Activated T-cell treated with anti-CD3 and anti-CD28 coated beads for 48 hours (primary cell): Measurements from ENCODE around the gene ANXA6.

Experiments
- DNase-seq: peaks from one replicate; pipeline ENCODE4 v3.0.0-alpha.2; 2020; ENCODE audit warnings: low read depth

The ANXA6 gene

GRCh38 chr5:151063142-151063989 lies 94.2 kb downstream of the ANXA6 start:
- no peak for DNase-seq

GRCh38 chr5:151062405-151063141 lies 95.0 kb downstream of the ANXA6 start:
- no peak for DNase-seq

- DNase-seq = no peak
Measured at GRCh38 chr5:151060742-151061141, 96.8 kb downstream of the ANXA6 start.

- DNase-seq = no peak
Measured at GRCh38 chr5:151058891-151059489, 98.6 kb downstream of the ANXA6 start.

- DNase-seq = no peak
Measured at GRCh38 chr5:151058301-151058700, 99.3 kb downstream of the ANXA6 start.

DNA sequence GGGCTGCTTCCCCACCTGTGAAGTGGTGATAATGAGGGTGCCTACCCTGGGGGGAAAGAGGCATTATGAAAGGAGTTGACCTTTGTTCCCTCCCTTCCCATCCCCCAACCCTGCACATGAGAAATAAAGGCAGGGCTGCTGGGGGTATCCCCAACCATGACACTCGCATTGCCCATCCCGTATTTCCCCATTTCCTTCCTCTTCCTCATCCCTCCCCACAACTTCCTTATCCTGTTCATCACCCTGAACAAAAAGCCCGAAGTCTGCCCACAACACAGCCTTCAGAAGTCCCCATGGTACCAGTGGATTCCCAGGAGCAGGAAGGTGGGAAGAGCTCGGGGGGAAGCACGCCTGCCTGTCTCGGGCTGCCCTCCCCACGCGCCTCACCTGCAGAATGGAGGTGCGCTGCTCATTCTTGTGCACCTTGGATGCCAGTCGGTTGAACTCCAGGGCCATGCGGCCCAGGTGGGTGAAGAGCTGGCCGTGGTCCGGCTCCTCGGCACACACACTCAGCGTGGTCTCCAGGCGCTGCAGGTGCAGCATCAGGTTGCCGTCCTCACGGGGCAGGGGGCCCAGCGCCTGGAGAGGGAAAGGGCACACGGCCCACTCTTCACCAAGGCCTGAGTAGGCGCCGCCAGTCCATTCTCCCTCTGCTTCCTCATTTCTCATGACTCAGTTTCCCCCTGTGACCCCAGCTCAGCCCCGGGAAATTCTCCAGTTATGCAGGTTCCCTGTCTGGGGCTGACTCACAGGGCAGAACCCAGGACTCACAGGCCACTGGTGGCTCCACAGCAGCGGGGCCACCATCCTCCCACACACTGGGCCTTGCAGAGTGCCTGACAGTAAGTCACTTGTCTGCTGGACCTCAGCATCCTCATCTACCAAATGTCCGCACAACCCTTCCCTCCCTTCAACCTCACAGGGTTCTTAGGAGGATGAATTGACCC lies 100.9 kb downstream of the ANXA6 start:
- DNase-seq = no peak

DNA sequence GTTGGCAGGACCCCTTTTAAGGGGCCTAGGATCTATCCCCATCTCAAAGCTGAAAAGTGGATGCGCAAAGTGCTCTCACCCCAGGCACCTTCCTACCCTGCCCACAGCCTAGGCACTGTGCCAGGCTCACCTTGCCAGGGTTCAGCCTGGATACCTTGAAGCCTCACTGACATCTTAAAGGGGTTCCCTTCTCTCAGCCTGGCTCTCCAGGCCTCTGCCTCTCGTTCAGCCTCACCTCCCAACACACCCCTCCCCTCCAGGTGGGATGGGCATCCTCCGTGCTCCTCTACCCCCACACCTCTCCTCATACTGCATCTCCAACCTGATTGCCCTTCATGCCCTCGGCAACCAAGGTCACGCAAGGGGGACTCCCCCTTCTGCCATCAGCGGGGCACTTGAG lies 102.2 kb downstream of the ANXA6 start:
- DNase-seq = no peak

GRCh38 chr5:151054709-151055108 lies 102.9 kb downstream of the ANXA6 start:
- no peak for DNase-seq

DNA sequence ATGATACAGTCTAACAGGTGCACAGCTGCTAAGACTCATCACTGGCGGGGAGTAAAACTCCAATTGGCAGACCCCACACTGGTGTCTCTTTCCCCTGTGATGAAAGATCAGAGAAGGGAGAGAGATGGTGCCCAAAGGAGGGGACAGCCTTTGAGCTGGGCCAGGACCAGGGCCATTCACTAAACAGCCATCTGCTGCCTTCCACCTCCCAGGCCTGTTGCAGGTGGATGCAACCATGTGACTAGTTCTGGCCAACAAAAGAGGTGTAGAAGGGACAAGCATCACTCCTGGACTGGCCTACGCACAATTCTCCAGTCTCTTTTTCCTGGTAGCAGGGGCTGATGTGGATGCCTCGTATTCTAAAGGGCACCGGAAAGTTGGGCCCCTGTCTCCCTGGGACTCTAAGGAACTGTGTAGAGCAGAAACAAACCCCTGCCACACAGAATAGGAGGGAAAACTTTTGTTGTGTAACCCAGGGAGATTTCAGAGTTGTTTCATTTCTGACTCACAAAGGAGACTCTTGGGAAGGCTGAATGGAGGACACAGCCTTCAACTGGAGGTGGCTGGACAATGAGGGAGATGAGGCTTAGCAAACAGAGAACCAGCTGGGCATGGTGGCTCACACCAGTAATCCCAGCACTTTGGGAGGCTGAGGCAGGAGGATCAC lies 103.7 kb downstream of the ANXA6 start:
- DNase-seq = no peak

GRCh38 chr5:151052836-151053235 lies 104.7 kb downstream of the ANXA6 start:
- DNase-seq = no peak

DNA sequence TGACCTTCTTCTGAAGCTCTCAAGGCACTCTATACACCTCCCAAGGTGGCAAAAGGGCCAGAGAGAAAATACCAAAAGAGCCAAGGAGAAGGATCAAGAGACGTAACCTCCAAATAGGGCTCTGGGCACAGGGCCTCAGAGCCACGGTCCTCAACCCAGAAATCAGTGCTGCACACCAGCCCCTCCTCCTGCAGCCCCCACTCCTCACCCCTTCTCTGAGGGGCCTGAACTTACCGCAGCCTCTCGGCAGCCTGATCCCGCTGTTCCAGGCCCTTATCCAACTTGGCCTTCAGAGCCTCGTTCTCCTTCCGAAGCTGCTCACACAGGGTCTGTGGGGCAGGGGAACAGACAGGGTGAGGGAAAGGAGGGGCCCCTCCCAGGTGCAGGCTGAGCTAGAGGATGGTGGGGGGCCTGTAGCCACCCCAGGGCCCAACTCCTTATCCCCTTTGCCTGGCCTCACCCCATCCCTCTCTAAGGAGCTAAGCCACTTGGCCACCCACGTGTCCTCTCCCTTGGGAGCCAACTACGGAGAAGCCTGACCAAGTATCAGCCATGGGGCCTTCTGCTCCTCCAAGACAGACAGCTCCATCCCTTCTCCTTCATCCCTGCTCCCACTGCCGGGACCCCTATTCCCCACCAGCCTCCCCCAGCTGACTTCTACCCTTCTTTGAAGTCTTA lies 105.5 kb downstream of the ANXA6 start:
- no peak for DNase-seq

DNA sequence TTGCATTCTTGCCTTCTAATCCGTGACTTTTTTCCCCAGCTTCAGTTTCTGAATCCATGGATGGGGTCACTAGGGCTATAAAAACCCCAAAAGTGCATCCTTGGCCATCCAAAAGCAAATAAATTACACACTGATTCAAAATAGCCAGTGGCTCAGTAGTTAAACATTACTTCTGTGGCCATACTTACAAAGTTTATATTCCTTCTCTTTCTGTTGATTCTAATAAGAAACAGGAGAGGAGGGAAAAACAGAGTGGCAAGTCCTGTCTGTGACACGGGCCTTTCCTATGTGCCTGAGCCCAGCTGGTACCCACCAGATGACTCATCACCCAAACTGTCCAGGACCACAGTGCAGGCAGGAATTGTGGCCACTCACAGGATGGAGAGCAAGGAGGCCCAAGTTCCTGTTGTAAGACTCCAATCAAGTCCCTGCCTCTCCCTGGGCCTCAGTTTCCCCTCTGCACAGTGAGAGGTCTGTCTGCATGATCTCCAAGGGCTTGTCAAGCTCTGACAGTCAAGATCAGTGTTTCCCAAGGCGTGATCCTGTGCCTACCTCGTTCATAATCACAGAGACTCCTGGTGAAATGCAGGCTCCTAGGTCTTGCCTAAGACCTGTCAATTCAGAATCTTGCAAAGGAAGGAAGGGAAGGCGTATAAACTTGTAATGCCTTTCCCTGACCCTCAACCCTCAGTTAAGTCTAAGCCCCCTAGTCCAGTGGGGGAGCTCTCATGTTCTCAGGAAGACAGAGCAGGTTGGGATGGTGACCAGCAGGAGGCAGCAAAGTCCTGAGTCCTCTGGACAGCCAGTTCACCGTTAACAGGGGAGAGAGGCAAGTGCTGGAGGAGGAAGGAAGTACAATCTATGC lies 106.3 kb downstream of the ANXA6 start:
- peak; percentile 57 for DNase-seq
